Stimulated activated CD8-positive, alpha-beta memory T cell treated with anti-CD3 and anti-CD28 coated beads, Interleukin-7, amount 100 ng/mL, for 4 hours (primary cell): ENCODE measurements around the gene CDH4.
"Not testable (repeated sequence)": the region's sequence is repeated elsewhere in the genome, so short reads cannot be mapped to it uniquely, and the experiment has no call there.

Source experiments
- DNase-seq, 2 donors: peaks; one replicate each; pipeline ENCODE4 v3.0.0-alpha.2; 2020; ENCODE audit warnings: low read depth in 2 of 2

CDH4 gene

GRCh38 chr20:61940976-61941720 is 689.1 kb downstream of the CDH4 start:
- no peak for DNase-seq

GRCh38 chr20:61941721-61942405 is 689.8 kb downstream of the CDH4 start:
- no peak for DNase-seq

- no peak for DNase-seq
Measured at GRCh38 chr20:61942526-61942925, 690.5 kb downstream of the CDH4 start.

- DNase-seq = not testable (repeated sequence)
Measured at GRCh38 chr20:61944967-61945366, 692.9 kb downstream of the CDH4 start.

GRCh38 chr20:61945495-61945894 is 693.4 kb downstream of the CDH4 start:
- DNase-seq = not testable (repeated sequence)

- not testable (repeated sequence) for DNase-seq
Measured at GRCh38 chr20:61948056-61948455, 696.0 kb downstream of the CDH4 start.

- no peak for DNase-seq
Measured at GRCh38 chr20:61948586-61949362, 696.7 kb downstream of the CDH4 start.

GRCh38 chr20:61949363-61949713 is 697.3 kb downstream of the CDH4 start:
- DNase-seq = no peak

- DNase-seq = no peak
Measured at GRCh38 chr20:61949714-61950640, 697.9 kb downstream of the CDH4 start.

- DNase-seq = no peak
Measured at GRCh38 chr20:61950641-61951071, 698.6 kb downstream of the CDH4 start.

- DNase-seq = no peak
Measured at GRCh38 chr20:61951695-61952533, 699.9 kb downstream of the CDH4 start.

GRCh38 chr20:61953037-61954021 is 701.3 kb downstream of the CDH4 start:
- DNase-seq = no peak

- no peak for DNase-seq
Measured at GRCh38 chr20:61954276-61955021, 702.4 kb downstream of the CDH4 start.

- DNase-seq = no peak
Measured at GRCh38 chr20:61955668-61956395, 703.8 kb downstream of the CDH4 start.

- no peak for DNase-seq
Measured at GRCh38 chr20:61956396-61957342, 704.6 kb downstream of the CDH4 start.

- no peak for DNase-seq
Measured at GRCh38 chr20:61957961-61958715, 706.1 kb downstream of the CDH4 start.
